GM19035 (cell line): ENCODE measurements around the gene EPB41L1.

ENCODE experiments used
- ATAC-seq: cut with Tn5 transposase; IDR thresholded peaks from one replicate; pipeline ENCODE4 v1.9.1; 2021; ENCODE audit not compliant: unreplicated experiment

The EPB41L1 gene

GRCh38 chr20:36153736-36154699, 522 bp upstream of the EPB41L1 start:
- no peak for ATAC-seq

- no peak for ATAC-seq
Measured at GRCh38 chr20:36155629-36155971, 1.1 kb downstream of the EPB41L1 start.

GRCh38 chr20:36155991-36156390, 1.5 kb downstream of the EPB41L1 start:
- no peak for ATAC-seq

- ATAC-seq = no peak
Measured at GRCh38 chr20:36157610-36158009, 3.1 kb downstream of the EPB41L1 start.

- ATAC-seq = no peak
Measured at GRCh38 chr20:36158160-36158741, 3.7 kb downstream of the EPB41L1 start.

- ATAC-seq = no peak
Measured at GRCh38 chr20:36159833-36160232, 5.3 kb downstream of the EPB41L1 start.

- no peak for ATAC-seq
Measured at GRCh38 chr20:36162272-36162966, 7.9 kb downstream of the EPB41L1 start.

- no peak for ATAC-seq
Measured at GRCh38 chr20:36167902-36168503, 13.5 kb downstream of the EPB41L1 start.

GRCh38 chr20:36170542-36171215, 16.1 kb downstream of the EPB41L1 start:
- ATAC-seq = no peak

GRCh38 chr20:36173451-36173933, 19.0 kb downstream of the EPB41L1 start:
- no peak for ATAC-seq

GRCh38 chr20:36175016-36175415, 20.5 kb downstream of the EPB41L1 start:
- ATAC-seq = no peak

- ATAC-seq = no peak
Measured at GRCh38 chr20:36175475-36175995, 21.0 kb downstream of the EPB41L1 start.

- no peak for ATAC-seq
Measured at GRCh38 chr20:36177716-36178115, 23.2 kb downstream of the EPB41L1 start.

- ATAC-seq = no peak
Measured at GRCh38 chr20:36179170-36179945, 24.8 kb downstream of the EPB41L1 start.

GRCh38 chr20:36180323-36180722, 25.8 kb downstream of the EPB41L1 start:
- ATAC-seq = no peak

GRCh38 chr20:36181934-36182603, 27.5 kb downstream of the EPB41L1 start:
- ATAC-seq = no peak

- ATAC-seq = no peak
Measured at GRCh38 chr20:36182604-36183154, 28.1 kb downstream of the EPB41L1 start.

GRCh38 chr20:36183155-36183944, 28.8 kb downstream of the EPB41L1 start:
- ATAC-seq = no peak
